ENCODE data around the gene CHAF1B.

CHAF1B gene

DNA sequence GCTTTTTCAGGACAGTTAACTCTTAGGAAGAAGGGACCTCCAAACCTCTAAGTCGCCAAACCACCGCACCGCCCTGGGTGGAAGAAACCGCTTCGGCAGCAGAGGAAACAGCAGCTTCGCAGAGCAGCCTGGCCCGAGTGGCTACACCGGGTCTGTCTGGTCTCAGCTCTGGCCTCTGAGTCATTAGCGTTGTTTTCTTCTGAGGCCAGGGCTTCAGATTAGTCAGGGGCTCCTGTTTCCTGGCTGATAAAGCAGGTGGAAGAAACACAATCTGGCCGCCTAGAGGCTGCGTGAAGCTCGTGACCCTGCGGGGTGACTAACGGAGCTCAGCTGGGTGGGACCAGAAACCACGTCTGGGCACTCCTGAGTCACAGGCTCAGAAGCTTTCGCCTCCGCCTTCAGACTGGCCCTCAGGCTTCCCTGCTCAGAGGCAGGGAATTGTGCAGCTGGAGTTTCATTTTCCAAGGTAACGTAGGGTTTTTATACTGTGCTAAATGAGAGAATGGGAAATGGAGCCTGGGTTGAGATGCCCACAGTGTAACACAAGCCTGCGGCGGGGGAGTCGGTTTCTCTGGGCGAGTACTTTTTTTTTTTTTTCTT lies 44.9 kb downstream of the CHAF1B start:
- peak; percentile 81 to 88 for DNase-seq

- no peak for DNase-seq
Measured at GRCh38 chr21:36430841-36431240, 45.6 kb downstream of the CHAF1B start.

GRCh38 chr21:36431252-36431651 lies 46.1 kb downstream of the CHAF1B start:
- peak; percentile 20 to 34 for DNase-seq

DNA sequence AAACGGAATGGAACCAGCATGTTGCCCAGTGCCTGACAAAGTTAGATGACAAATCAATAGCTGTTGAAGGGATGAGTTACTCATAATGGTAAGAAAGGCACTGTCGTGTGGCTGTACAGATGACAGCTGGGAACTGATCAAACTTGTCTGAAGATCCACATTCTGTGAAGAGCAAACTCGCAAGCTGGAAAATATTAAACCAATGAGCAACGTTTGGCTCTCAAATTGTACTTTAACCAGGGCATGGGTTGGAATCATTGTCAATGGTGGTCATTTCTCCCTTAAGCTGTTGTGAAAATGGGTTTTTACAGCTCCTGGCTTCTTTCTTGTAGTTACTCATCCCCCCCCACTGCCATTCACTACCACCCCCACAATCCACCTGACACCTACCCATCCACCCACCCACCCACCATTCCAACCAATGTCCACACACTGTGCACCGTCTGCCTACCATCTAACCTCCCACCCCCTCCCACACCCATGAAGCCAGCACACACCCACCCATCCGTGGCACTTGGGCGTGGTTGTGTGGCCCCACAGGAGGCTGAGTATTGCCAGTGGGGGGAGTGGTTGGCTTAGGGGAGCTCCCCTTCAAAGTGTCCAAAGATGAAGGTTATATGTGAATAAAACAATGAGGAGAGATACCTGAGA lies 48.0 kb downstream of the CHAF1B start:
- DNase-seq: no peak

DNA sequence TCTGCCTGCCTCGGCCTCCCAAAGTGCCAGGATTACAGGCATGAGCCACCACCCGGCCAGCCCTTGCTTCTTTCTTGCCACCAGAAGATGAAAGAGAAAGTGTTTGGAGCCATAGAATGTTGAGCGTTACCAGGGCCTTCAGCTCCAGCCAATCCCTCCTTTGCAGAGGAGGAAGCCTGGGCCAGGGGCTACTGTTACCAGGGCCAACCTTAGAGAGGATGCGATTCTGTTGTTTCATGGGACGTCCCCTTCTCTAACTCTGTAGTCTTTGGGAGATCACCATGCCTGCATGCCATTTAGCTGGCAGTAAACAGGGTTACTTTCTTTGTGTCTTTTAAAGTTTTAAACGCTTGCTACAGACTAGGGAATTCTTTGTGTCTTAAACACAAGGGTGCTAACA lies 49.0 kb downstream of the CHAF1B start:
- no peak for DNase-seq

DNA sequence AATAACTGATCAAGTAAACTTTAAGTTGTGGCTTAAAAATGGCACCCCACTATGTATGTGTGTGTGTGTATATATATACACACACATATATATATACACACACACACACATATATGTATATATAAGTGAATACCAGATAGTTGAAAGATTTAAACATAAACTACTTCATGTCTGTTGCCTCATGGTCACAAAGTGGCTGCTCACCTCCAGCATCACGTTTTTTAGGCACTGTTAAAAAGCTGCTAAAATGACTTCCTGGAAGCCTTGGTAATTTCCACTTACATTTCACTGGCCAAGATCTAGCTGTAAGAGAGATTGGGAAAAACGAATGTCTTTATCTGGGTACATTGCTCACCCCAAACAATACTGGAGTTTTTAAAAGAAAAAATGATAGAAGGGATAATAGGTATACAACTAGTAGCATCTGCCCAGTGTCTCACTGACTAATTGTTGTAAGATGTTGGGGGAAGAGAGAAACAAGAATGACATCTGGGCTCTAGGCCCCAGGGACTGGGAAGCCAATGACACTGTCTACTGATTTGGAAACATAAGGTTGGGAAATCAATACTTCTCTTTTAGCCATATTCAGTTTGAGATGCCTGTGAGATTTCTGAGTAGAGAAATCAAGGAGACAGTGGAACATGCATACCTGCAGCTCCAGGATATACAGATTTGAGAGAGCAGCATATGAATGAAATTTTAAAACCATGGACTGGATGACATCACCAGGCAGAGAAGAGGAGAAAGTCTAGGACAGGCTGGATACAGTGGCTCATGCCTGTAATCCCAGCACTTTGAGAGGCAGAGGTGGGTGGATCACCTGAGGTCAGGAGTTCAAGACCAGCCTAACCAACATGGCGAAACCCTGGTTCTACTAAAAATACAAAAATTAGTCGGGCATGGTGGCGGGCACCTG lies 51.9 kb downstream of the CHAF1B start:
- peak; percentile 78 to 81 for DNase-seq

GRCh38 chr21:36437745-36438128 lies 52.5 kb downstream of the CHAF1B start:
- DNase-seq: no peak

DNA sequence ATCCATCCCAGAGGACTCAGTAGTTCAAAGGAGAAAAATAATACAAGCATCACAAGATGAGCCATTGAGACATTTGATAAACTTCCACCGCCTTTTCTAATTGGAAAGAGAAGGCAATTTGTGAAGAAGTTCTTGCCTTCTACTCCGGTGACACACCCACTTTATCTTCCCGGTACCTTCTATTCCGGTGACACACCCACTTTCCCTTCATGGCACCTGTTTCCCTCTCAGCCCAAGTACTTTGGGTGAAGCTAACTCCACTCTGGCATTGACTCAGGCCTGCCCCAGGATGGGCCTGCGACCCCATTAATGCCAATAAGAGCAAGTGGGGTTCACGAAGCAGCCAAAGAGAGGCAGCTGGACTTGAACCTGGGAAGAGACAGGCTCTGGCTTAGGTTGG lies 56.5 kb downstream of the CHAF1B start:
- DNase-seq: no peak

GRCh38 chr21:36446301-36446700 lies 61.1 kb downstream of the CHAF1B start:
- DNase-seq: no peak

DNA sequence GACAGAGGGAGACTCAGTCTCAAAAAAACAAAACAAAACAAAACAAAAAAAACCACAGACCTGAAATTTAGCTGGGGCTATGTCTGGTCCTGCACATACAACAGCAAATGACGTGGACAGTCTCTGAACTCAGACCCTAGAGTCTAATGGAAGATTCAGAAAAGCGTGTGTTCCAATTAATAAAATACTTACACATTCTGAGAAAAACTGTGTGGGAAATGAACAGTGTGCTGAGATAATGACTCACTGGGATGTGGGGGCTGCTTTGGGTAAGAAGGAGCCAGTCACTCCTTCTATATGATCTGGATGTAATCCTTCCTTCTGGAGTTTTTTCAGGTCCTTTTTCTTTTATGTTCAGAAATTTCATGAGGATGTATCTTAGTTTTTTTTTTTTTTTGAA lies 65.3 kb downstream of the CHAF1B start:
- DNase-seq: peak in 1 of 2 donors; percentile 41

DNA sequence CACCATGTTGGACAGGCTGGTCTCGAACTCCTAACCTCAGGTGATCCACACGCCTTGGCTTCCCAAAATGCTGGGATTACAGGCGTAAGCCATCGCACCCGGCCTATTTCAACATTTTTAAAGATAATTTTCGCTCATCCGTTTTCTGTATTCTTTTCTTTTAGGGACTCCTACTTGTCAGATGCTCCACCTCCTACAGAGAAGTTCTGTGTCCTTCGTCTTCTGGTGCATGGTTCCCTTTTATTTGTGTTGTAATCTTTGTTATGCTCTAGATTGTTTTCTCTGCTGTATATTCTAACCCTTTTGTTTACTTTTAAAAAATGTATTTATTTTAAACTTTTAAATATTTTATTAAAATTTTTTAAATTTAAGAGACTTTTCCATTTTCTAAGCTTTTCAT lies 66.3 kb downstream of the CHAF1B start:
- DNase-seq: peak; percentile 30 to 59

DNA sequence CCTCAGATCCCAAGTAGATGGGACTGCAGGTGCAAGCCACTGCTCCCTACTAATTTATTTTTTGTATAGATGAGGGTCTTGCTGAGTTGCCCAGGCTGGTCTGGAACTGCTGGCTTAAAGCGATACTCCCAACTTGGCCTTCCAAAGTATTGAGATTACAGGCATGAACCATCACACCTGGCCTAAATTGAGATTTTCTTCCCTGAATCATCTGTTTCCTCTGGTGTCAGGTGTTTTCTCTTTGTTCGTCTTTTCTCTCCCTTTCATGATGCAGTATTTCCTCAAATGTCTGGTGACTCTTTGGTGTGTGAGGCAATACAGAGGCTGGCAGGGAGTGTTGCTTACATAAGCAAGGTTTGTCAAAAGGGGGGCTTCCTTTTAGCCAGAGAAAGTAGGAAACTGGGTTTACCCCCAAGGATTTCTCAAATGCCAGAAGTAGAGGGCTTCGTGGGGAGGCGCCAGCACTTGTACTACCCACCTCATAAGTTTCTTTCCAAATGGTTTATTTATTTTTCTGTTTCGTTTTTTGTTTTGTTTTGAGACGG lies 67.2 kb downstream of the CHAF1B start:
- DNase-seq: peak in 1 of 2 donors; percentile 63

GRCh38 chr21:36454093-36454531 lies 68.9 kb downstream of the CHAF1B start:
- DNase-seq: no peak

DNA sequence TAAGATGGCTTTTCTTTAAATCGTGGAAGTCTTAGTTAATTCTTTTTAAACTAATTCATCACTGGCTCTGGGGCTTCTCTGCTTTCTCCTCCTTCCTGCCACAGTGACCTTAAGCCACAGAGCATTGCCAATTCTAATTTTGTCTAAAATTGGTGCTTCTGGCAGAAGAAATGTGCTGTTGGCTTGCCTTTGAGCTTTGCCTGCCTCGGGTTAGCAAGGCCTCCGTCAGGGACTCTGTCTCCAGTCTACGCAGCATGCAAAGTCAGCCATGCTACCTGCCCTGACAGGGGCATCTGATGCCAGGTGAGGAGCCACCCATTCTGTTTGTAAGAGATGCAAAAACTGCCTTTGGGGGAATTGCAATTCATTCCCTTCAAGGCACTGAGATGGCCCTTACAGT lies 69.5 kb downstream of the CHAF1B start:
- no peak for DNase-seq

DNA sequence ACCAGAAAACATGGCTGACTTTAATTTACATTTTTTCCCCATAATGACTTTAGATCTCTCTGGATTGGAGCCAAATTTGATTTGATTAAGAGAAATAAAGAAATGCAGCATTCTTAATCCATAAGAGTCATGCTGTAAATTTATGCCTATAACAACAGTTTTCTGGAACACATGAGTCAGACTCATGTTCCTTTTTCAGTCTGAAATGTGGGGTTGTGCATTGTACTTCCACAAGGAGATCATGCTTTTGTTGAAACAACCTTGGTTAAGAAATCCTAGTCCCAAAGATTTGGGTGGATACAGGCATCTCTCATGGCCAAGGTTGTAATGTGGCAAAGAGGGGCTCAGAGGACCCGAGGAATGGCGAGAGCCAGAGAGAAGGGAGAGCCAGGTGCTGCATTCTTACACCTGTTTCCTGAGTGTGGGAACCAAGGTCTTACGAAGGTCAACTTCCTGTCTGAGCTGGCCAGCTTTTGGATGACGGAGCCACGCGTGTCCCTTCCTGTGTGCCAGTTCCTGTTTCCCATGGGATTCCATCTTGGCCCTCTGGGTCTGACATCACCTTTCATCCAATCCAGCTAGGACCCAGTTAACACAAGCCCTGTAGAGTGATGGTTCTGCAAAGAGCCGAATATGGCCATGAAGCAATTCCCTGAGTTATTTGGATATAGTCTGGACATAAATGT lies 71.7 kb downstream of the CHAF1B start:
- DNase-seq: peak; percentile 56 to 75

GRCh38 chr21:36459098-36459497 lies 73.9 kb downstream of the CHAF1B start:
- no peak for DNase-seq

DNA sequence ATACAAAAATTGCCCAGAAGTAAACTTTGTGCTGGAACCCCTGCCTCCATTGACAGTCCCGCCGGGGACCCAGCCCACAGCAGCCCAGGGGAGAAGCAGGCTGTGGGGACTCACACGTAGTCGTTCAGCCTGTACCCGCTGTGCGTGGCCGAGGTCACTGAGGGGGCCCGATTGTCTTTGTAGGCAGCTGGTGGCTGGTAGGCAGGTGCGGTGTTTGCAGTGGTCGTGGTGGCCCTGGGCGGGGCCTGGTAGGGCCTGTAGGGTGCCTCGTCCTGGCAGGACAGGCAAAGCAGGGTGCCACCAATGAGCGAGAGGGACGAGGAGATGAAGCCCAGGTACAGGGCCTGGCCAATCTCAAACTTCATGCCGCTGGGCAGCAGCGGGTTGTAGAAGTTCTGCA lies 75.7 kb downstream of the CHAF1B start:
- no peak for DNase-seq

GRCh38 chr21:36461277-36461917 lies 76.2 kb downstream of the CHAF1B start:
- DNase-seq: no peak

GRCh38 chr21:36461918-36462486 lies 76.8 kb downstream of the CHAF1B start:
- no peak for DNase-seq

DNA sequence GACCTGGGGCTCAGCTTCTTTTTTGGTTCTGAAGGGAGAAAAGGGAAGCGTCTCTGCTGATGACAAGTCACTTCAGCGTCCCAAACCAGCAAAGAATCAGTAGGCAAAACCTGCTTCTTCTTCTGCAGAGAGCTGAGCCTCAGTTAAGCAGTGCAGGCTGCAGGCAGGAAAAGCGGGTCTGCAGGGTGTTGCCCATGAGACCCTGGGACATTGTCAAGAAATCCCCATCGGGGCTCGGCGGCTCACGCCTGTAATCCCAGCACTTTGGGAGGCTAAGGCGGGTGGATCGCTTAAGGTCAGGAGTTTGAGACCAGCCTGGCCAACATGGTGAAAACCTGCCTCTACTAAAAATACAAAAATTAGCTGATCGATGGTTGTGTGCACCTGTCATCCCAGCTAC lies 78.0 kb downstream of the CHAF1B start:
- no peak for DNase-seq

DNA sequence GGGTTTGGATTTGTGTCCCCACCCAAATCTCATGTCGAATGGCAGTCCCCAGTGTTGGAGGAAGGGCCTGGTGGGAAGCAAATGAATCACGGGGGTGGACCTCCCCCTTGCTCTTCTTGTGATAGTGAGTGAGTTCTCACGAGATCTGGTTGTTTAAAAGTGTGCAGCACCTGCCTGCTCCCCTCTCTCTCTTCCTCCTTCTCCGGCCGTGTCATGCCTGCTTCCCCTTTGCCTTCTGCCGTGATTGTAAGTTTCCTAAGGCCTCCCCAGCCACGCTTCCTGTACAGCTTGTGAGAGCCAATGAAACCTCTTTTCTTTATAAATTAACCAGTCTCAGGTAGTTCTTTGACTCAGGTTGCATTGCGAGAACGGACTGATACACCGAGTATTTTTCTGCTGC lies 78.8 kb downstream of the CHAF1B start:
- DNase-seq: no peak

DNA sequence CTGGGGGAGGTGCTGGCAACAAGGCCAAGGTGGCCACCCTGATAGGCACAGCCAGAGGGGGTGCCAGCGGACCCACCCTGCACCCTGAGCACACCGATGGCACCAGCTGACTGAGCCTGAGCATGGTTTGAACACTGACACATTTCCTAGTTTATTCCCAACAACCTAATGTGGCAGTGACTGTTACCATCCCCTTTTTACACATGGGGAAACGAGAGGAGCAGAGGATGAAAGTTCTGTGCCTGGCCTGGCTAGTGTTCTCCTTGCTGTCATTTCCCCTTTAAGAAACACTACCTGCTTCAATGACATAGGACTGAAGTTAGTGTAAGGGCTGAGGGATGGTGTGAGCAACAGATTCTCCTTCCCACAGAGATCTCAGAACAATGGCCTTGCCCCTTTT lies 79.4 kb downstream of the CHAF1B start:
- no peak for DNase-seq

All from inflammatory macrophage treated with lipopolysaccharide for 1 hour (primary cell).